HFFc6 (cell line): Measurements from ENCODE around the gene PCYT1B. TPM values are rescaled to one million over a fixed set of nuclear protein-coding genes. Genes with fewer than 3 reads are reported as not detected.

Experiments
- DNase-seq: peaks from one replicate; pipeline ENCODE4 v3.0.0-alpha.2; 2018
- H3K27ac Mint-ChIP-seq: 2 replicates; pipeline ENCODE4 v1.8.0; 2020; ENCODE audit warnings: mild to moderate bottlenecking, mixed read lengths
- H3K27me3 Mint-ChIP-seq: 2 replicates; pipeline ENCODE4 v1.8.0; 2021; ENCODE audit warnings: mild to moderate bottlenecking, moderate library complexity, mixed read lengths; ENCODE audit not compliant: insufficient read depth
- H3K36me3 Mint-ChIP-seq: 2 replicates; pipeline ENCODE4 v1.8.0; 2021; ENCODE audit warnings: low read depth, mixed read lengths
- H3K4me1 Mint-ChIP-seq: 2 replicates; pipeline ENCODE4 v1.8.0; 2020; ENCODE audit warnings: low read depth, mixed read lengths
- H3K4me3 Mint-ChIP-seq: 2 replicates; pipeline ENCODE4 v1.8.0; 2020; ENCODE audit warnings: mild to moderate bottlenecking, moderate library complexity, mixed read lengths
- H3K9me3 Mint-ChIP-seq: 2 replicates; pipeline ENCODE4 v1.8.0; 2020; ENCODE audit warnings: mild to moderate bottlenecking, mixed read lengths
- total RNA-seq, 6 experiments: library from RNA; stranded (reverse); fragmentation: NEBNext Ultra II Directional; extraction: Animal tissue kit (Norgen Biotek cat#: 25700); gene quantifications; 2 replicates in 1 of 6; 3 replicates in 5 of 6; pipeline ENCODE4 v1.2.3, GENCODE V29; 2021
- TF ChIP-seq, protein P1 (sequence below): fragments of 200-600 bp; sonication (generic); IDR thresholded peaks from 2 replicates; pipeline ENCODE4 v1.5.0; 2021; ENCODE audit warnings: antibody characterized with exemption, mild to moderate bottlenecking

PCYT1B gene
- total RNA-seq, 6 experiments from 2014 or later, result not detected

DNA sequence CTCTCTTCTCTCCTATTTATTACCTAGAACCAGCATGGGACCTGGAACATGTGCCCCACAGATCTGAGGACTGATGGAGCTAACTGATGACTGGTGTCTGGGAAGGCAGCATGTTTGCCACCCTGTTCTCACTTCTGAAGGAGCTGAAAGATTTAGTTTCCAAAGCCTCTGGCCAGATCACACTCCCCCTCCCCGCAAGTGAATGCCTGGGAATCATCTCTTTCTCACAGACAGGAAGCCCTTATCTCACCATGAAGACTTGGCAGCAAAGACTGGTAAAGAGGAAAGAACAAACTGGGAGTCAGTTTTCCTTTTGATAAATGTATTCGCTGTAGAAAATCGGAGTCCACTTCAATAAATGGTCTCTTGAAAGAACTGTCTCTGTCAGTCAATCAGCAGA is 21.0 kb upstream of the PCYT1B start:
- no peak for DNase-seq
- Mint-ChIP-seq H3K9me3 (no peaks in the 10 kb centered on the region), H3K27me3 (peaks cover 9% of the 10 kb centered on the region), H3K36me3 (no peaks in the 10 kb centered on the region), H3K4me1 (no peaks in the 10 kb centered on the region), H3K4me3 (no peak overlapping the region), H3K27ac (no peak overlapping the region)
- TF ChIP-seq, protein P1, sequence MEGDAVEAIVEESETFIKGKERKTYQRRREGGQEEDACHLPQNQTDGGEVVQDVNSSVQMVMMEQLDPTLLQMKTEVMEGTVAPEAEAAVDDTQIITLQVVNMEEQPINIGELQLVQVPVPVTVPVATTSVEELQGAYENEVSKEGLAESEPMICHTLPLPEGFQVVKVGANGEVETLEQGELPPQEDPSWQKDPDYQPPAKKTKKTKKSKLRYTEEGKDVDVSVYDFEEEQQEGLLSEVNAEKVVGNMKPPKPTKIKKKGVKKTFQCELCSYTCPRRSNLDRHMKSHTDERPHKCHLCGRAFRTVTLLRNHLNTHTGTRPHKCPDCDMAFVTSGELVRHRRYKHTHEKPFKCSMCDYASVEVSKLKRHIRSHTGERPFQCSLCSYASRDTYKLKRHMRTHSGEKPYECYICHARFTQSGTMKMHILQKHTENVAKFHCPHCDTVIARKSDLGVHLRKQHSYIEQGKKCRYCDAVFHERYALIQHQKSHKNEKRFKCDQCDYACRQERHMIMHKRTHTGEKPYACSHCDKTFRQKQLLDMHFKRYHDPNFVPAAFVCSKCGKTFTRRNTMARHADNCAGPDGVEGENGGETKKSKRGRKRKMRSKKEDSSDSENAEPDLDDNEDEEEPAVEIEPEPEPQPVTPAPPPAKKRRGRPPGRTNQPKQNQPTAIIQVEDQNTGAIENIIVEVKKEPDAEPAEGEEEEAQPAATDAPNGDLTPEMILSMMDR, result no peak

DNA sequence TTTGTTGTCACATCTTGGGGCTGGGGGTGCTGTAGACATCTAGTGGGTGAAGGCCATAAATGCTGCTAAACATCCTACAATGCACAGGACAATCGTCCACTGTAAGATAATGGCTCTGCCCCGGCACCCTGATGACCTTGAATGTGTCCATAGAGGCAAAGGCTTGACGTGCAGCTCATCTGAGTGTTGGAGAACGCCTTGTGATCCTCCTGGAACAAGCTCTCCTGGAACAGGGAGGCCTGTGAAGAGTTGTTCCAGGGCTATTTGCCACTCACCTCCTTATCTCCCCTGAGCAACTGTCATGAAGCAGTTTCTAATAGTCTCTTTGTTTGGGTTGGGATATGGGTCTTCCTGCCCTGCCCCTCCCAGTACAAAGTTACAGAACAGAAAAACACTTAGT is 15.2 kb upstream of the PCYT1B start:
- no peaks in the 10 kb centered on the region for H3K4me1 Mint-ChIP-seq
- no peak overlapping the region for H3K4me3 Mint-ChIP-seq
- no peak overlapping the region for H3K27ac Mint-ChIP-seq
- no peak for DNase-seq
- TF ChIP-seq, protein P1, result no peak
- peaks cover 4% of the 10 kb centered on the region; the same call in 1 of the 2 replicates for H3K27me3 Mint-ChIP-seq
- H3K36me3 Mint-ChIP-seq, result no peaks in the 10 kb centered on the region
- H3K9me3 Mint-ChIP-seq, result no peaks in the 10 kb centered on the region

DNA sequence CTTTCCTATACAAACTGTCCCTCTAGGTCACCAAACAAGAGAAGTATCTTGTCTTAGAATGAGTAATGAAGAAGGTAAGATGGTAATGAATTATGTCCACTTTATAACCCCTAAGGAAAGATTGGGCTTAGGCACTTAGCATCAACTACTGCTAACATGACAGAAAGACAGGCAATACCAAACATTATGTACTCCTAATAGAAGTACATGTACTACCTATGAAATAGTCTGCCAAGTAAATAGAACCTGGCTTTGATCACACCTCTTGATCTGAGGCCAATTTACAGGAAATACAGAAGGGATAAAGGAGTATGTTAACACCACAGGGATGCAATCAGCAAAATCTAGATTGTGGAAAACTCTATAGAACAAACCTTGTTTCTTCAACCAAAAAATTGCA is 14.1 kb upstream of the PCYT1B start:
- Mint-ChIP-seq H3K27ac (no peak overlapping the region), H3K4me1 (no peaks in the 10 kb centered on the region), H3K27me3 (no peaks in the 10 kb centered on the region), H3K9me3 (no peaks in the 10 kb centered on the region), H3K36me3 (no peaks in the 10 kb centered on the region), H3K4me3 (no peak overlapping the region)
- TF ChIP-seq, protein P1, result no peak
- DNase-seq, result no peak

DNA sequence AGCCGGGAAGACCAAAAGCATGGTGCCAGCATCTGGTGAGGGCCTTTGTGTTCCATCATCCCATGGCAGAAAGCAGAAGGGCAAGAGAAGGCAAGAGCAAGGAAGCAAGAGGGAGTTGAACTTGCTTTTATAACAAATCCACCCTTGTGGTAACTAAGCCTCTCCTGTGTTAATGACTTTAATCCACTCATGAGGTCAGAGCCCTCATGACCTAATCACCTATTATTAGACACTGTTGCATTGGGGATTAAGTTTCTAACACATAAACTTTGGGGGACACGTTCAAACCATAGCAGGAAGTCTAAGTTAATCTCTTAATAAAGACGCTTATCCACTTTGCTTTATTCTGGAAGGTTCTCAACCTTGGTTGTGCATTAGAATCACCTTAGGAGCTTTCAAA is 12.5 kb upstream of the PCYT1B start:
- Mint-ChIP-seq H3K4me3 (no peak overlapping the region), H3K36me3 (no peaks in the 10 kb centered on the region), H3K27ac (no peak overlapping the region), H3K9me3 (no peaks in the 10 kb centered on the region), H3K4me1 (no peaks in the 10 kb centered on the region), H3K27me3 (no peaks in the 10 kb centered on the region)
- TF ChIP-seq, protein P1, result no peak
- DNase-seq, result no peak

DNA sequence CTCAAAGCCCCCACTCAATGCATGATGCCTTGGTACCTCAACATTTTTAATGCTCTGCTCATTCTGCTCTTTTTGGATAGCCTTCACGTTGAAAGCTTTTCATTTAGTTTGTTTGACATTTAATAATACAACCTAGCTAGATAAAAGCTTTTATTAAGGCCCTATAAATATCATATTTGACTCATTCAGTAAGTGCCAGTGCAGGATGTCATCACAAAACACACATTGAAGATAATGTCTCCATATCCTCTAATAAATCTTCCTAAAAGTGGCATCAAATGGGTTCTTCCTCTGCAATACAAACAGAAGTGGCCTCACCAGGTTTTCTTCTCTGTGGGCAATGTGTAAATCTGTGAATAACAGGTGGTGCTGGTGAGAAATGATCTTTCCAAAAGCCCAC is 12.0 kb upstream of the PCYT1B start:
- Mint-ChIP-seq H3K27ac (no peak overlapping the region), H3K4me3 (no peak overlapping the region), H3K9me3 (no peaks in the 10 kb centered on the region), H3K36me3 (no peaks in the 10 kb centered on the region), H3K4me1 (no peaks in the 10 kb centered on the region), H3K27me3 (no peaks in the 10 kb centered on the region)
- TF ChIP-seq, protein P1, result no peak
- no peak for DNase-seq

DNA sequence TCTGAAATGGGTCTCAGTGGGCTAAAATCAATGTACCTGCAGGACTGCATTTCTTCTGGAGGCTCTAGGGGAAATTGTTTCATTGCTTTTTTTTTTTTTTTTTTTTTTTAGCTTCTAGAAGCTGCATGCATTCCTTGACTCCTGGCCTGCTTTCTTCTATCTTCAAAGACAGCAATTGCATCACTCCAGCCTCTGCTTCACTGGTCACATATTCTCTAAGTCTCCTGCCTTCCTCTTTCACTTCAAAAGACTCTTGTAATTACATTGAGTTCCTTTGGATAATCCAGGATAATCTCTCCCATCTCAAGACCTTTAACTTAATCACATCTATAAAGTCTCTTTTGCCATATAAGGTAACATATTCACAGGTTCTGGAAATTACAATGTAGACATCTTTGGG is 11.3 kb upstream of the PCYT1B start:
- H3K27ac Mint-ChIP-seq, result no peak overlapping the region
- H3K27me3 Mint-ChIP-seq, result no peaks in the 10 kb centered on the region
- H3K4me1 Mint-ChIP-seq, result no peaks in the 10 kb centered on the region
- DNase-seq, result no peak
- no peak overlapping the region for H3K4me3 Mint-ChIP-seq
- H3K36me3 Mint-ChIP-seq, result no peaks in the 10 kb centered on the region
- TF ChIP-seq, protein P1, result no peak
- no peaks in the 10 kb centered on the region for H3K9me3 Mint-ChIP-seq
